ENCODE results near the gene ENGASE.

Gene ENGASE

GRCh38 chr17:79038545-79039135 lies 36.0 kb upstream of the ENGASE start:
- DNase-seq (ENCODE audit: low read depth, low spot score), result no peak

GRCh38 chr17:79039171-79039570 lies 35.5 kb upstream of the ENGASE start:
- no peak for DNase-seq (ENCODE audit: low read depth, low spot score)

GRCh38 chr17:79039886-79040285 lies 34.7 kb upstream of the ENGASE start:
- no peak for DNase-seq (ENCODE audit: low read depth, low spot score)

GRCh38 chr17:79041041-79041570 lies 33.5 kb upstream of the ENGASE start:
- no peak for DNase-seq (ENCODE audit: low read depth, low spot score)

- no peak for DNase-seq (ENCODE audit: low read depth, low spot score)
Measured at GRCh38 chr17:79041723-79042420, 32.8 kb upstream of the ENGASE start.

- no peak for DNase-seq (ENCODE audit: low read depth, low spot score)
Measured at GRCh38 chr17:79042421-79043190, 32.0 kb upstream of the ENGASE start.

GRCh38 chr17:79043191-79043930 lies 31.3 kb upstream of the ENGASE start:
- no peak for DNase-seq (ENCODE audit: low read depth, low spot score)

GRCh38 chr17:79043931-79044320 lies 30.7 kb upstream of the ENGASE start:
- DNase-seq (ENCODE audit: low read depth, low spot score), result no peak

- no peak for DNase-seq (ENCODE audit: low read depth, low spot score)
Measured at GRCh38 chr17:79044462-79044861, 30.2 kb upstream of the ENGASE start.

GRCh38 chr17:79045001-79045729 lies 29.5 kb upstream of the ENGASE start:
- no peak for DNase-seq (ENCODE audit: low read depth, low spot score)

GRCh38 chr17:79045842-79046196 lies 28.8 kb upstream of the ENGASE start:
- no peak for DNase-seq (ENCODE audit: low read depth, low spot score)

GRCh38 chr17:79046197-79046915 lies 28.3 kb upstream of the ENGASE start:
- no peak for DNase-seq (ENCODE audit: low read depth, low spot score)

GRCh38 chr17:79046916-79047280 lies 27.7 kb upstream of the ENGASE start:
- DNase-seq (ENCODE audit: low read depth, low spot score), result no peak

GRCh38 chr17:79047291-79047920 lies 27.2 kb upstream of the ENGASE start:
- no peak for DNase-seq (ENCODE audit: low read depth, low spot score)

GRCh38 chr17:79047923-79048825 lies 26.4 kb upstream of the ENGASE start:
- no peak for DNase-seq (ENCODE audit: low read depth, low spot score)

- no peak for DNase-seq (ENCODE audit: low read depth, low spot score)
Measured at GRCh38 chr17:79048826-79049755, 25.5 kb upstream of the ENGASE start.

GRCh38 chr17:79049821-79050220 lies 24.8 kb upstream of the ENGASE start:
- DNase-seq (ENCODE audit: low read depth, low spot score), result no peak

GRCh38 chr17:79050551-79050950 lies 24.1 kb upstream of the ENGASE start:
- no peak for DNase-seq (ENCODE audit: low read depth, low spot score)

All from iPS DF 19.7 (cell line).